HL-60 (cell line): ENCODE results near the gene ARFGEF3.

Experiments
- DNase-seq, 2 experiments: peaks; one replicate each; pipeline ENCODE4 v3.0.0-alpha.2; 2010 to 2020; ENCODE audit warnings: low read depth in 1 of 2, low spot score in 1 of 2
- H3K27ac ChIP-seq: fragments of 250-450 bp; sonication (Bioruptor Pico); replicated peaks from 2 replicates; pipeline ENCODE4 v1.5.1; 2020; ENCODE audit warnings: mild to moderate bottlenecking, moderate library complexity
- H3K27me3 ChIP-seq: fragments of 250-450 bp; sonication (Bioruptor Pico); 2 replicates; pipeline ENCODE4 v1.5.1; 2021; ENCODE audit warnings: mild to moderate bottlenecking, moderate library complexity; ENCODE audit not compliant: insufficient read depth, poor library complexity, severe bottlenecking
- H3K4me3 ChIP-seq: replicated peaks from 2 replicates; pipeline ENCODE4 v1.5.1; 2011; ENCODE audit warnings: mild to moderate bottlenecking, control low read depth, low read length; ENCODE audit not compliant: insufficient read depth
- GABPA ChIP-seq: IDR thresholded peaks from 2 replicates; pipeline ENCODE4 v1.6.1; 2012; ENCODE audit warnings: low read depth
- POLR2AphosphoS5 ChIP-seq: IDR thresholded peaks from 2 replicates; pipeline ENCODE4 v1.6.1; 2012; ENCODE audit warnings: low read depth
- SPI1 ChIP-seq: IDR thresholded peaks from 2 replicates; pipeline ENCODE4 v1.6.1; 2012; ENCODE audit warnings: low read depth, mild to moderate bottlenecking, borderline replicate concordance
- TF ChIP-seq, protein P1 (sequence below): IDR thresholded peaks from one replicate; pipeline ENCODE4 v1.5.1; 2011; ENCODE audit warnings: low read length, control low read depth, inconsistent platforms; ENCODE audit not compliant: insufficient read depth
- TF ChIP-seq, protein P2 (sequence below): IDR thresholded peaks from 2 replicates; pipeline ENCODE4 v1.6.1; 2012; ENCODE audit warnings: low read depth; ENCODE audit not compliant: insufficient replicate concordance

ARFGEF3 gene

DNA sequence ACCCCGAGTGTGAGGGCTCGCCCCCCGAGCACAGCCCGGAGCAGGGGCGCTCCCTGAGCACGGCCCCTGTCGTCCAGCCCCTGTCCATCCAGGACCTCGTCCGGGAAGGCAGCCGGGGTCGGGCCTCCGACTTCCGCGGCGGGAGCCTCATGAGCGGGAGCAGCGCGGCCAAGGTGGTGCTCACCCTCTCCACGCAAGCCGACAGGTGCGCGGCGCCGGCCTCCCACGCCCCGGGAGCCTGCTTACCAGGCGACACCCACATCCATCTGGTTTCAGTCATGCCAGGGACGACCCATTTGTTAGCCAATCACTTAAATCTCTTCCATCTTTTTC lies 130.1 kb downstream of the ARFGEF3 start:
- no peak for DNase-seq
- Histone ChIP-seq H3K27me3 (no peaks in the 10 kb centered on the region), H3K4me3 (no peak overlapping the region), H3K27ac (no peak overlapping the region)
- TF ChIP-seq, protein P1, sequence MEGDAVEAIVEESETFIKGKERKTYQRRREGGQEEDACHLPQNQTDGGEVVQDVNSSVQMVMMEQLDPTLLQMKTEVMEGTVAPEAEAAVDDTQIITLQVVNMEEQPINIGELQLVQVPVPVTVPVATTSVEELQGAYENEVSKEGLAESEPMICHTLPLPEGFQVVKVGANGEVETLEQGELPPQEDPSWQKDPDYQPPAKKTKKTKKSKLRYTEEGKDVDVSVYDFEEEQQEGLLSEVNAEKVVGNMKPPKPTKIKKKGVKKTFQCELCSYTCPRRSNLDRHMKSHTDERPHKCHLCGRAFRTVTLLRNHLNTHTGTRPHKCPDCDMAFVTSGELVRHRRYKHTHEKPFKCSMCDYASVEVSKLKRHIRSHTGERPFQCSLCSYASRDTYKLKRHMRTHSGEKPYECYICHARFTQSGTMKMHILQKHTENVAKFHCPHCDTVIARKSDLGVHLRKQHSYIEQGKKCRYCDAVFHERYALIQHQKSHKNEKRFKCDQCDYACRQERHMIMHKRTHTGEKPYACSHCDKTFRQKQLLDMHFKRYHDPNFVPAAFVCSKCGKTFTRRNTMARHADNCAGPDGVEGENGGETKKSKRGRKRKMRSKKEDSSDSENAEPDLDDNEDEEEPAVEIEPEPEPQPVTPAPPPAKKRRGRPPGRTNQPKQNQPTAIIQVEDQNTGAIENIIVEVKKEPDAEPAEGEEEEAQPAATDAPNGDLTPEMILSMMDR = no peak
- TF ChIP-seq SPI1 (no peak), POLR2AphosphoS5 (no peak), GABPA (no peak)
- TF ChIP-seq, protein P2, sequence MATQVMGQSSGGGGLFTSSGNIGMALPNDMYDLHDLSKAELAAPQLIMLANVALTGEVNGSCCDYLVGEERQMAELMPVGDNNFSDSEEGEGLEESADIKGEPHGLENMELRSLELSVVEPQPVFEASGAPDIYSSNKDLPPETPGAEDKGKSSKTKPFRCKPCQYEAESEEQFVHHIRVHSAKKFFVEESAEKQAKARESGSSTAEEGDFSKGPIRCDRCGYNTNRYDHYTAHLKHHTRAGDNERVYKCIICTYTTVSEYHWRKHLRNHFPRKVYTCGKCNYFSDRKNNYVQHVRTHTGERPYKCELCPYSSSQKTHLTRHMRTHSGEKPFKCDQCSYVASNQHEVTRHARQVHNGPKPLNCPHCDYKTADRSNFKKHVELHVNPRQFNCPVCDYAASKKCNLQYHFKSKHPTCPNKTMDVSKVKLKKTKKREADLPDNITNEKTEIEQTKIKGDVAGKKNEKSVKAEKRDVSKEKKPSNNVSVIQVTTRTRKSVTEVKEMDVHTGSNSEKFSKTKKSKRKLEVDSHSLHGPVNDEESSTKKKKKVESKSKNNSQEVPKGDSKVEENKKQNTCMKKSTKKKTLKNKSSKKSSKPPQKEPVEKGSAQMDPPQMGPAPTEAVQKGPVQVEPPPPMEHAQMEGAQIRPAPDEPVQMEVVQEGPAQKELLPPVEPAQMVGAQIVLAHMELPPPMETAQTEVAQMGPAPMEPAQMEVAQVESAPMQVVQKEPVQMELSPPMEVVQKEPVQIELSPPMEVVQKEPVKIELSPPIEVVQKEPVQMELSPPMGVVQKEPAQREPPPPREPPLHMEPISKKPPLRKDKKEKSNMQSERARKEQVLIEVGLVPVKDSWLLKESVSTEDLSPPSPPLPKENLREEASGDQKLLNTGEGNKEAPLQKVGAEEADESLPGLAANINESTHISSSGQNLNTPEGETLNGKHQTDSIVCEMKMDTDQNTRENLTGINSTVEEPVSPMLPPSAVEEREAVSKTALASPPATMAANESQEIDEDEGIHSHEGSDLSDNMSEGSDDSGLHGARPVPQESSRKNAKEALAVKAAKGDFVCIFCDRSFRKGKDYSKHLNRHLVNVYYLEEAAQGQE = no peak

GRCh38 chr6:138292482-138292881 lies 130.7 kb downstream of the ARFGEF3 start:
- no peak overlapping the region for H3K27ac ChIP-seq
- no peak overlapping the region for H3K4me3 ChIP-seq
- H3K27me3 ChIP-seq = no peaks in the 10 kb centered on the region
- TF ChIP-seq POLR2AphosphoS5 (no peak), GABPA (no peak), SPI1 (no peak)
- TF ChIP-seq, protein P1 = no peak
- TF ChIP-seq, protein P2 = no peak
- DNase-seq = no peak

DNA sequence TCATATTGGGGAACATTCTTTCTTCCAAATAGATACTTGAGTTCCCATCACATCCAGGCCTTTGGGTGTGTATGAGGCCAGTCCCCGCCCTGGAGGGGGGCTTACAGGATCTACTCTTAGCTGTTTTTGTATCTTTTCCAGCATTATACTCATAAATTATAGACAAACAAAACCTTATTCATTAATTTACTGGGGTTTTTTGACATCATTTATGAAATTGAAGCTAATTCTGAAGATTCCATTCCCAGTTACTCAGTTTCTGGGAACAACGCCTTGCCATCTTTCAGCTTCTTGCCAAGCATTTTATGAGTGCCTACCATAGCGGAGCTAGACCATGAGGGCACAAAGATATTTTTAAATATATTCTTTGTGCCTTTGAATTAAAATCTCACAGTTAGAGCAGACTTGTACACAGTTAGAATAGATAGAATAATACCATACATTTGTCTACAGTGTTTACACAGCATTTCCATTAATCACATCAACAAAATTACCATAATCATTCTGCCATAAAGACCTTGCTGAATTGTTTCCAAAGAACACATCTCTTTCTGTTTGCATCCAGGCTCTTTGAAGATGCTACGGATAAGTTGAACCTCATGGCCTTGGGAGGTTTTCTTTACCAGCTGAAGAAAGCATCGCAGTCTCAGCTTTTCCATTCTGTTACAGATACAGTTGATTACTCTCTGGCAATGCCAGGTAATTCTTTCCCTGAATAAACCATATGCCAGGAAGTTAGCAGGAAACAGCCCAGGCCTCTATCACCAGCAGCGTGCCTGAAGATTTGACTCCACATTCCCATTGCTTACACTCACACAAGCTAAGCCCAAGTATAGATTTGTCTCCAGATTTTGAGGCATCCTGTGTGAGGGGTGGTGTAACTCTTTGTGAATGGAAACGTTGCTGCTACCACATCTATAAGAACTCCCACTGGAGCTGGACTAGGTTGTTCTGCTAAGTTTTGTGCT lies 132.0 kb downstream of the ARFGEF3 start:
- Histone ChIP-seq H3K4me3 (no peak overlapping the region), H3K27me3 (no peaks in the 10 kb centered on the region), H3K27ac (no peak overlapping the region)
- DNase-seq = no peak
- TF ChIP-seq, protein P1 = no peak
- no peak for TF ChIP-seq POLR2AphosphoS5
- TF ChIP-seq, protein P2 = no peak
